A673 (cell line): ENCODE results near the gene RTCB. TPM values are rescaled to one million over a fixed set of nuclear protein-coding genes. Genes with fewer than 3 reads are reported as not detected.

Experiments
- BruUV-seq: library from RNA; stranded (reverse); fragments of 400-500 nt; replicated peaks from 2 replicates; lab custom pipeline; 2021; lab: Mats Ljungman, UMichigan
- CTCF ChIA-PET: fragments of 300-600 bp; sonication (Branson Sonifier 250); formaldehyde crosslinking; loops from one replicate; lab custom pipeline; 2022; ENCODE audit warnings: antibody characterized with exemption; lab: Charles Lee
- POLR2A ChIA-PET: fragments of 300-600 bp; sonication (Branson Sonifier 250); formaldehyde crosslinking; loops from one replicate; lab custom pipeline; 2022; ENCODE audit warnings: antibody characterized with exemption; ENCODE audit not compliant: low non-redundant PET; lab: Charles Lee
- DNase-seq: peaks from one replicate; pipeline ENCODE4 v3.0.0-alpha.2; 2015; ENCODE audit warnings: low spot score
- H3K27ac ChIP-seq: fragments of 200-600 bp; sonication (generic); 2 replicates; pipeline ENCODE4 v1.5.1; 2016; ENCODE audit warnings: mixed run types, low read depth, mild to moderate bottlenecking, mixed read lengths, antibody characterized with exemption, low read length; ENCODE audit not compliant: poor library complexity, severe bottlenecking
- H3K27me3 ChIP-seq: fragments of 200-600 bp; sonication (generic); replicated peaks from 2 replicates; pipeline ENCODE4 v1.6.1; 2017; ENCODE audit warnings: mixed run types, low read depth, mild to moderate bottlenecking, mixed read lengths, antibody characterized with exemption, low read length; ENCODE audit not compliant: insufficient read depth, poor library complexity
- H3K36me3 ChIP-seq: fragments of 200-600 bp; sonication (generic); 2 replicates; pipeline ENCODE4 v1.6.1; 2016; ENCODE audit warnings: mixed run types, mild to moderate bottlenecking, mixed read lengths, antibody characterized with exemption, low read length; ENCODE audit not compliant: insufficient read depth, poor library complexity, severe bottlenecking
- H3K4me1 ChIP-seq: fragments of 200-600 bp; sonication (generic); 2 replicates; pipeline ENCODE4 v1.6.1; 2017; ENCODE audit warnings: mixed run types, mild to moderate bottlenecking, mixed read lengths, antibody characterized with exemption, low read length; ENCODE audit not compliant: insufficient read depth, poor library complexity, severe bottlenecking
- H3K4me3 ChIP-seq: fragments of 200-600 bp; sonication (generic); 2 replicates; pipeline ENCODE4 v1.5.1; 2016; ENCODE audit warnings: low read depth, mixed run types, mild to moderate bottlenecking, mixed read lengths, low read length; ENCODE audit not compliant: poor library complexity, severe bottlenecking
- H3K9me3 ChIP-seq: fragments of 200-600 bp; sonication (generic); 2 replicates; pipeline ENCODE4 v1.6.1; 2016; ENCODE audit warnings: mixed run types, low read depth, mild to moderate bottlenecking, mixed read lengths, antibody characterized with exemption, low read length; ENCODE audit not compliant: poor library complexity, severe bottlenecking
- EZH2 ChIP-seq: fragments of 200-600 bp; sonication (generic); IDR thresholded peaks from 2 replicates; pipeline ENCODE4 v1.6.1; 2017; ENCODE audit warnings: borderline replicate concordance, low read depth, mild to moderate bottlenecking, mixed read lengths, antibody characterized with exemption, low read length; ENCODE audit not compliant: poor library complexity, severe bottlenecking
- intact Hi-C: fragments of 100-400 bp; cut with micrococcal nuclease; formaldehyde crosslinking; loops from one replicate; pipeline ENCODE4 v1.10.0; 2022; ENCODE audit not compliant: unreplicated experiment
- total RNA-seq: library from RNA; stranded (reverse); gene quantifications from 2 replicates; pipeline ENCODE4 v1.2.3, GENCODE V29; 2021
- TF ChIP-seq, protein P1 (sequence below): fragments of 300-800, 200-600 bp; sonication (generic); conservative IDR thresholded peaks from 2 replicates; pipeline ENCODE4 v1.5.1; 2017; ENCODE audit warnings: low read depth, mild to moderate bottlenecking, antibody characterized with exemption, low read length, moderate library complexity, mixed read lengths

Gene RTCB
- total RNA-seq, 1 experiment from 2014 or later = 123 TPM

DNA sequence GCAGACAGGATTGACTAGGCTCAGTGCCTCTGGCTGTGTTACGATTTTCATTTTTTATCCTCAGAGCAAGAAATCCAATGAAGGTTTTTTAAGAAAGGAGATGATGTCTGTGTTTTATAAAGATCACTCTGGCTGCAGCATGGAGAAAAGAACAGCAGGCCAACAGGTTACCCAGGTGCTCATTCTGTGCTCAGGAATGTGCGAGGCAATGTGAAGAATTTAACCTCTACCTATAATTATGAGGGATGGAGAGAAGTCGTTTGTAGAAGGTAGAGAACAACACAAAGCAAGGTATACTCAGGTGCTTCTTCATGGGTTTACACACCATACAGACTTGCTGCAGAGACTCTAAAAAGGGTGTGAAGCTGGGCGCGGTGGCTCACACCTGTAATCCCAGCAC is 10.0 kb upstream of the RTCB start:
- Histone ChIP-seq H3K36me3 (no peaks in the 10 kb centered on the region), H3K4me1 (no peaks in the 10 kb centered on the region), H3K9me3 (no peaks in the 10 kb centered on the region), H3K27me3 (peaks cover 31% of the 10 kb centered on the region), H3K4me3 (no peak overlapping the region), H3K27ac (no peak overlapping the region)
- BruUV-seq = no TSS peak
- POLR2A ChIA-PET = no interaction called here
- CTCF ChIA-PET = no interaction called here
- DNase-seq = no peak
- no peak for TF ChIP-seq EZH2
- TF ChIP-seq, protein P1, sequence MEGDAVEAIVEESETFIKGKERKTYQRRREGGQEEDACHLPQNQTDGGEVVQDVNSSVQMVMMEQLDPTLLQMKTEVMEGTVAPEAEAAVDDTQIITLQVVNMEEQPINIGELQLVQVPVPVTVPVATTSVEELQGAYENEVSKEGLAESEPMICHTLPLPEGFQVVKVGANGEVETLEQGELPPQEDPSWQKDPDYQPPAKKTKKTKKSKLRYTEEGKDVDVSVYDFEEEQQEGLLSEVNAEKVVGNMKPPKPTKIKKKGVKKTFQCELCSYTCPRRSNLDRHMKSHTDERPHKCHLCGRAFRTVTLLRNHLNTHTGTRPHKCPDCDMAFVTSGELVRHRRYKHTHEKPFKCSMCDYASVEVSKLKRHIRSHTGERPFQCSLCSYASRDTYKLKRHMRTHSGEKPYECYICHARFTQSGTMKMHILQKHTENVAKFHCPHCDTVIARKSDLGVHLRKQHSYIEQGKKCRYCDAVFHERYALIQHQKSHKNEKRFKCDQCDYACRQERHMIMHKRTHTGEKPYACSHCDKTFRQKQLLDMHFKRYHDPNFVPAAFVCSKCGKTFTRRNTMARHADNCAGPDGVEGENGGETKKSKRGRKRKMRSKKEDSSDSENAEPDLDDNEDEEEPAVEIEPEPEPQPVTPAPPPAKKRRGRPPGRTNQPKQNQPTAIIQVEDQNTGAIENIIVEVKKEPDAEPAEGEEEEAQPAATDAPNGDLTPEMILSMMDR = no peak
- intact Hi-C loops = no loop called here

DNA sequence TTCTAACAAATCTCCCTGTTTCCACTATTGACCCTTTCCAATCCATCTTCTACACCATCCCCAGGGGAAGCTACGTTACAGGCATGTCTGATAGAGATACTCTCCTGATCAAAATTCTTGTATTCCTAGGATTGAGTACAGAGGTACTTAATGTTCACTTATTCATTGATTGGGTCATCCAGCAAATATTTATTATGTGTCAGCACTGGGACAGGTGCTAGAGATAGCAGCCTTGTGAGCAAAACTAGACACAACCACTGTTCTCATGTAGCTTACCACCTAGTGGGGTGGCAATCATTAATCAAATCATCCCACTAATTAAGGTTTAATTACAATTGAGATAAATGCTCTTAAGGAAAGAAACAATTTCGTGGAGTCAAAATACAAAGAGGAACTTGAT is 9.4 kb upstream of the RTCB start:
- BruUV-seq = no TSS peak
- Histone ChIP-seq H3K4me3 (no peak overlapping the region), H3K4me1 (peaks cover under 1% of the 10 kb centered on the region), H3K36me3 (no peaks in the 10 kb centered on the region), H3K9me3 (no peaks in the 10 kb centered on the region), H3K27ac (no peak overlapping the region), H3K27me3 (peaks cover 31% of the 10 kb centered on the region)
- intact Hi-C loops = no loop called here
- ChIA-PET POLR2A (no interaction called here), CTCF (interaction anchor here (0.7 kb wide), 1 partner anchor 20 kb away, joined by 4 read pairs; no protein-coding TSS in a partner anchor)
- no peak for DNase-seq
- TF ChIP-seq EZH2 = no peak

DNA sequence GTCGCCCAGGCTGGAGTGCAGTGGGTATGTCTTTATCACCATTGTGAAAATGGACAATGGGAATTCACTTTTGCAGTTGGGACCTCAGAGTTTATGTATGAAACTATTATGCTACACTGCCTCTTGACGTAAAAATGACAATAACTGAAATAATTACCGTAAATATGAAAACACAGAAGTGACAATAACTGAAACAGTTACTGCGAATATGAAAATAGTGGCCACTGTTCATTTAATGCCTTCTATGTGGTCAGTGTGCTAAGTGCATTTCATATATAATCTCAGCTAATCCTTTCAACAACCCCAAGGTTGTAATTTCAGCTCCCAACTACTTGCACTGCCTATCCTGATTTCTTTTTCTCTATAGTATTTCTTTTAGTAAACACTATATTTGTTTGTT is 5.9 kb upstream of the RTCB start:
- DNase-seq = no peak
- Histone ChIP-seq H3K4me3 (no peak overlapping the region), H3K4me1 (peaks cover 8% of the 10 kb centered on the region), H3K36me3 (no peaks in the 10 kb centered on the region), H3K9me3 (no peaks in the 10 kb centered on the region), H3K27ac (no peak overlapping the region), H3K27me3 (peaks cover 21% of the 10 kb centered on the region)
- POLR2A ChIA-PET = no interaction called here
- intact Hi-C loops = no loop called here
- CTCF ChIA-PET = no interaction called here
- no TSS peak for BruUV-seq
- no peak for TF ChIP-seq EZH2
- TF ChIP-seq, protein P1 = no peak

DNA sequence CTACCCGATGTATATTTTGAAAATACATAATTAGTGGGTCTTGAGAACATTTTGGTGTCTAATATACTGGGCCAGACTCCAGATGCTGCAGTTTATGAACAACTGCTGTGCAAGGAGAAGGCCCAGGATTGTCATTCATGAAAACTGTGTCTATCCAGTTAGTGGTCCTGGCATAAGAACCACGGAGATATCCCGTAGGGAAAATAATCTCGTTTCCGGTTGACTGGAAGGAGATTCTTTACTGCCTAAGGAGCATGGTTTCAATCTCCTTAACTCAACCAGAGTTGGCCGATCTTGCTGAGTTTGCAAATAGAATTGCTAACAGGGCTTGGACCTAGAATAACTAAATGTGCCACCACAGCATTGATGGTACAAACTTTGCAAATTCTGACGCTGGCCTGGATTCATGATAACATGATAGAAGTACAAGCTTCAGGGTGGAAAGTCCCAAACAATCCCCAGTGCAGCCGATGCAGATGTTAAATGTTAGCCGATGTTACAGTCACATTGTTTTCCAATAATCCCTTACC is 4.6 kb upstream of the RTCB start:
- TF ChIP-seq, protein P1 = no peak
- TF ChIP-seq EZH2 = no peak
- no TSS peak for BruUV-seq
- Histone ChIP-seq H3K9me3 (no peaks in the 10 kb centered on the region), H3K4me3 (no peak overlapping the region), H3K27ac (no peak overlapping the region), H3K27me3 (peaks cover 10% of the 10 kb centered on the region), H3K36me3 (no peaks in the 10 kb centered on the region), H3K4me1 (peaks cover 8% of the 10 kb centered on the region)
- CTCF ChIA-PET = no interaction called here
- POLR2A ChIA-PET = no interaction called here
- DNase-seq = peak; percentile 91
- intact Hi-C loops = no loop called here
